Stomach (tissue), 9 donors: ENCODE results near the gene MT2A. TPM values are rescaled to one million over a fixed set of nuclear protein-coding genes. Genes with fewer than 3 reads are reported as not detected.

Source experiments
- DNase-seq, 2 donors: peaks; one replicate each; pipeline versions ENCODE4 v3.0.0 to v3.0.0-alpha.2; 2013 to 2019
- H3K27ac ChIP-seq, 5 donors: fragments of 200-600 bp in 4 of 5; sonication (generic) in 4 of 5; one replicate each; pipeline ENCODE4 v1.5.1; 2013 to 2019; ENCODE audit warnings: mild to moderate bottlenecking in 1 of 5, moderate library complexity in 1 of 5
- H3K27me3 ChIP-seq, 3 donors: fragments of 200-600 bp; sonication (generic); one replicate each; pipeline ENCODE4 v1.5.1; 2017 to 2019; ENCODE audit warnings: mixed run types in 1 of 3
- H3K36me3 ChIP-seq, 4 donors: fragments of 200-600 bp; sonication (generic); 1 replicate in 3 of 4; 2 replicates in 1 of 4; pipeline ENCODE4 v1.5.1; 2016 to 2019
- H3K4me1 ChIP-seq, 4 donors: fragments of 200-600 bp; sonication (generic); one replicate each; pipeline ENCODE4 v1.5.1; 2016 to 2019
- H3K4me3 ChIP-seq, 4 donors: fragments of 200-600 bp; sonication (generic) in 3 of 4; one replicate each; pipeline ENCODE4 v1.5.1; 2016 to 2019; ENCODE audit warnings: mild to moderate bottlenecking in 1 of 4
- H3K9me3 ChIP-seq, 4 donors: fragments of 200-600 bp; sonication (generic); one replicate each; pipeline ENCODE4 v1.5.1; 2016 to 2019
- CTCF ChIP-seq, 7 experiments: fragments of 450-650 bp in 4 of 7; fragments of 200-600 bp in 3 of 7; sonication (generic) in 3 of 7; IDR thresholded peaks; one replicate each; pipeline ENCODE4 v1.5.1; 2016 to 2019; ENCODE audit warnings: antibody characterized with exemption in 7 of 7, control low read depth in 2 of 7, mild to moderate bottlenecking in 1 of 7
- EP300 ChIP-seq: sonication (generic); formaldehyde crosslinking; IDR thresholded peaks from one replicate; pipeline ENCODE4 v1.6.1; 2017; ENCODE audit warnings: antibody characterized with exemption
- POLR2A ChIP-seq, 4 donors: fragments of 450-650 bp; IDR thresholded peaks; one replicate each; pipeline ENCODE4 v1.6.1; 2016; ENCODE audit warnings: antibody characterized with exemption in 4 of 4, control low read depth in 2 of 4, mild to moderate bottlenecking in 1 of 4, moderate library complexity in 1 of 4
- POLR2AphosphoS5 ChIP-seq, 3 donors: sonication (generic); formaldehyde crosslinking; IDR thresholded peaks; one replicate each; pipeline ENCODE4 v1.6.1; 2016; ENCODE audit warnings: antibody characterized with exemption in 3 of 3
- WGBS, 5 donors: extraction: QIAGEN DNeasy Blood & Tissue Kit in 3 of 5; methylation state at CpG; one replicate each; pipeline versions ENCODE4 v1.1.5 to v1.1.7; 2013 to 2018; 5-methylcytosine and 5-hydroxymethylcytosine counted together
- intact Hi-C: fragments of 100-400 bp; cut with DNase I; formaldehyde crosslinking; loops from one replicate; pipeline ENCODE4 v1.15.1; 2023; ENCODE audit warnings: low total_unique reads
- polyA plus RNA-seq, 3 donors: library from polyadenylated mRNA; stranded (reverse); fragments of 200-250 nt; gene quantifications; one replicate each; pipeline ENCODE4 v1.2.3, GENCODE V29; 2013
- total RNA-seq, 5 donors: library from RNA; depleted of rRNA; stranded (reverse); fragments of >200 nt; gene quantifications; one replicate each; pipeline versions ENCODE4 v1.1.0 to v1.2.3, GENCODE V29; 2014 to 2016
- donor health status: healthy with polysubstance abuse.
- donor health status: Bipolar disorder and iron deficiency.
- donor health status: healthy.

Gene MT2A
- total and polyA plus RNA-seq, 8 donors, result 38.8 to 1,839 (median 213) TPM

DNA sequence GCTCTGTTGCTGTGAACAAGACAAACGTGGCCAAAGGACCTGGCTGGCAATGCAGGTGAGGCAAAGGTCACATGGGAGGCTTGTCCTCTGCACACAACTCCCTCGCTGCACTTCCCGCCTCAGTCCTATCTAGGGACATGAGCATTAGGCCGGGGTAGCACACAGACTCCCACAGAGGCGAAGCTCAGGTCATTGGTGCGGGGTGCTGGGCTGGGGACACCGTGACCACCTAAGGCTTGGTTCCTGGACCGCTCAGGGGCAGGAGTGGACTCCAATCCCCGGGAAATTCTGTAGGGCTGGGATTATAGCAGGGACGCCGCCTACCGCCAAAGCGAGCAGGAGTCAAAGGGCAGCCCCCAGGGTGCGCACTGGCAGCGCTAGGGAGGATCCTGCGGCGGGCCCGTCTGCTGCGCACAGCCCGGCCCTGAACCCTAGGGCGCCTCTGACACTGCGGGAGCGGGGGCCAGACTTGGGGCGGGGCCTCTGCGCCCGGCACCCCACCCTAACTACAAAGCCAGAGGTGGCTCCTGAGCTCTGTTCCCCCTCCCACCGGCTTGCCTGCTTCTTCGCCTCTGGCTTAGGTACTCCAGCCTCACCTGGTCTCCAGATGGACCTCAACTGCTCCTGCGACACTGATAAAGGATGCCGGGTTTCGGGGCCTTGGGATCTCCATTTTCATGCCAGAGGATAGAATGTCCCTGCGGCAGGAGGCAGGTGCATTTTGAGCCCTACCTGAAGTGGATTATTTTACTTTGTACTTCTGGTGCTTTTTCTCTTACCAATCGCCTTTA, 39.5 kb downstream of the MT2A start:
- Histone ChIP-seq H3K27me3 (peaks cover 0 to 66% (median 10%) of the 10 kb centered on the region in 3 donors), H3K9me3 (no peaks in the 10 kb centered on the region), H3K27ac (no peak overlapping the region), H3K4me3 (no peak overlapping the region), H3K4me1 (peaks cover 11 to 37% (median 19%) of the 10 kb centered on the region in 4 donors), H3K36me3 (no peaks in the 10 kb centered on the region)
- intact Hi-C loops, result no loop called here
- WGBS, 5 donors, result 38 to 60% (median 53%) methylated on average over 28 to 33 of the region's 33 CpGs
- DNase-seq, result peak in 1 of 2 donors; percentile 51
- no peak for TF ChIP-seq EP300
- no peak for TF ChIP-seq POLR2AphosphoS5 (IDR thresholded peaks at IDR 0.05)
- TF ChIP-seq POLR2A (IDR thresholded peaks at IDR 0.05), result no peak
- TF ChIP-seq CTCF (IDR thresholded peaks at IDR 0.05), result no peak

DNA sequence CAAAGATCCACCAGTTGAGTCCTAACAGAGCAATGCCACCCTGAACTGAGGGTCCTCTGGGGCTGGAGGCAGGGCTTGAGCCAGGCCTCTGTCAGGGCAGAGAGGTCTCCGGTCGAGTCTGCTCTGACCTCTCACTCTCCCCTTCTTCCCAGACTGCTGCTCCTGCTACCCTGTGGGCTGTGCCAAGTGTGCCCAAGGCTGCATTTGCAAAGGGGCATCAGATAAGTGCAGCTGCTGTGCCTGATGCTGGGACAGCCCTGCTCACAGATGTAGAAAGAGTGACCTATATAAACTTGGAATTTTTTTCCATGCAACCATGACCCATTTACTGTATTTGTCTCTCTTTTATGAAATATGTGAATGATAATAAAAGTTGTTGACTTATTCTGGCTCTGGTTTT, 40.9 kb downstream of the MT2A start:
- intact Hi-C loops, result no loop called here

DNA sequence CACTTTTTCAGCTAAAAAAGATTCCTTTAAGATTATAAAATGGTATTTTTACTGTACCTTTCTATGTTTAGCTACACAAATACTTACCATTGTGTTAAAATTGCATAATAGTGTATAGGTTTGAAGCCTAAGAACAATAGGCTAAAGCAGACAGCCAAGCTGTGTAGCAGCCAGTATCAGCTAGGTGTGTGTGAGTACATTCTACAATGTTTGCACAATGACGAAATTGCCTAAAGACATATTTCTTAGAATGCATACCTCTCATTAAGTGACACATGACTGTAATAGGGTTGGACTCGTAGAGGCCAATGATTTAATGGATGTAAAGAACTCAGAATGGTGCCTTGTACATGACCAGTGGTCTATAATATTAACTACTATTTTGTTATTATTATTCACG, 41.4 kb downstream of the MT2A start:
- no peak overlapping the region for H3K4me3 ChIP-seq
- TF ChIP-seq POLR2AphosphoS5 (IDR thresholded peaks at IDR 0.05), result peak in 1 of 3 donors; percentile 50
- TF ChIP-seq CTCF (IDR thresholded peaks at IDR 0.05), result no peak
- peaks cover 0 to 47% (median 5%) of the 10 kb centered on the region in 3 donors for H3K27me3 ChIP-seq
- intact Hi-C loops, result no loop called here
- 51 to 75% (median 57%) methylated on average over 3 of the region's 3 CpGs for WGBS, 5 donors
- H3K27ac ChIP-seq, result no peak overlapping the region
- H3K36me3 ChIP-seq, result no peaks in the 10 kb centered on the region
- peak in 1 of 2 donors; percentile 75 for DNase-seq
- H3K9me3 ChIP-seq, result no peaks in the 10 kb centered on the region
- peaks cover 0 to 22% (median 3%) of the 10 kb centered on the region in 4 donors for H3K4me1 ChIP-seq

More for the DNA sequence above, 40.9 kb downstream of the MT2A start:
- Histone ChIP-seq H3K36me3 (no peaks in the 10 kb centered on the region), H3K27ac (no peak overlapping the region), H3K9me3 (no peaks in the 10 kb centered on the region), H3K27me3 (peaks cover 0 to 52% (median 9%) of the 10 kb centered on the region in 3 donors), H3K4me3 (no peak overlapping the region), H3K4me1 (peaks cover 0 to 23% (median 4%) of the 10 kb centered on the region in 4 donors)
- 69 to 97% (median 83%) methylated on average over 2 of the region's 2 CpGs for WGBS, 5 donors
- no peak for TF ChIP-seq POLR2A (IDR thresholded peaks at IDR 0.05)
- TF ChIP-seq CTCF (IDR thresholded peaks at IDR 0.05), result no peak
- TF ChIP-seq EP300, result no peak
- no peak for TF ChIP-seq POLR2AphosphoS5 (IDR thresholded peaks at IDR 0.05)
- DNase-seq, result no peak

DNA sequence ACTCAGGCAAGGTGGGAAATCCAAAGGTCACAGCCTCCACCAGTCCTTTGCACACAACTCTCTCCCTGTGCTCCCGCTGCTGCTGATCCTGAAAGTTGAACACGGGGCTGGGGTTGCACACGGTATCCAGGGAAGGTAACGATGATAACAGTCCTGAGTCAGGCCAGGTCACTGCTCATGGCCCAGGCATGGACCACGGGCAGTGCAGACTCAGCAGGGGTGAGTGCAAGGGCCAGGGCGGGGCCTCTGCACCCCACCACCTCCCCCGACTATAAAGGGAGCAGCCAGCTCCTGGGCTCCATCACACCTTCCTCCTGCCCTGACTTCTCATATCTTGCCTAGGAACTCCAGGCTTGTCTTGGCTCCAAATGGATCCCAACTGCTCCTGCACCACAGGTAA, 43.2 kb downstream of the MT2A start, which contains the start of gene MT1B:
TSS of gene MT1B (plus strand) at position 301 of the 400 bp plus-strand sequence. CDS start at position 369, 68 bp downstream.
- DNase-seq, result no peak
- TF ChIP-seq CTCF (IDR thresholded peaks at IDR 0.05), result no peak
- peaks cover 0 to 30% (median 5%) of the 10 kb centered on the region in 3 donors for H3K27me3 ChIP-seq
- peaks cover 0 to 22% (median 3%) of the 10 kb centered on the region in 4 donors for H3K4me1 ChIP-seq
- H3K4me3 ChIP-seq, result no peak within 1 kb of the TSS
- H3K9me3 ChIP-seq, result no peaks in the 10 kb centered on the region
- no peak within 1 kb of the TSS for H3K27ac ChIP-seq
- intact Hi-C loops, result no loop called here
- no peaks in the 10 kb centered on the region for H3K36me3 ChIP-seq
- WGBS, 5 donors, result 59 to 73% (median 70%) methylated on average over 6 to 7 of the region's 7 CpGs
